GM21723 (cell line): ENCODE data around the gene OSBPL5.

ENCODE experiments used
- ATAC-seq: cut with Tn5 transposase; IDR thresholded peaks from one replicate; pipeline ENCODE4 v1.9.1; 2021; ENCODE audit warnings: mild to moderate bottlenecking, moderate library complexity; ENCODE audit not compliant: unreplicated experiment

Gene OSBPL5

GRCh38 chr11:3041699-3042441, 123.2 kb downstream of the OSBPL5 start:
- no peak for ATAC-seq

- no peak for ATAC-seq
Measured at GRCh38 chr11:3040881-3041280, 124.2 kb downstream of the OSBPL5 start.

DNA sequence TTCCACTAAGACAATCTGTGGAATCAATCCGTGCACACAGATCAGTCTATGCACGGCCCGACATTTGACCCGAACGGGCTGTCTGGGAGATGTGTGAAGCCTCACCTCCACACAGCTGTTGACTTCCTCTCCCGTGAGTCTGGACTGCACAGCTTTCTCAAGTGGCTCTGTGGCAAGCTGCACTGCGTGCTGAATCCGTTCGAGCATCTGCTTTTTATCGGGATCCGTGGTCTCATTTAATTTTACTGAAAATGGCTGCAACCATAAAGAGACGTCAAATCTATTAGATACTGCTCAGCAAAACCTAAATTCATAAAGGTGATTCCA, 127.2 kb downstream of the OSBPL5 start:
- no peak for ATAC-seq
